Measurements from ENCODE around the gene ICAM2. TPM values are rescaled to one million over a fixed set of nuclear protein-coding genes. Genes with fewer than 3 reads are reported as not detected.

ICAM2 gene
- total RNA-seq, 1 donor from 2014 or later = not detected

- Histone ChIP-seq H3K4me3 (no peak overlapping the region), H3F3A (ENCODE audit: low read depth) (peaks cover 5% of the 10 kb centered on the region), H3K9me3 (ENCODE audit: low read depth) (no peaks in the 10 kb centered on the region), H3K79me2 (ENCODE audit: low read depth) (no peaks in the 10 kb centered on the region), H3K4me1 (peaks cover 27% of the 10 kb centered on the region), H3K27me3 (no peaks in the 10 kb centered on the region), H3K4me2 (no peak overlapping the region), H3K36me3 (no peaks in the 10 kb centered on the region), H3K27ac (no peak overlapping the region), H4K20me1 (ENCODE audit: low read depth) (no peaks in the 10 kb centered on the region), H2AFZ (replicated peaks) (no peak overlapping the region), H3K9ac (no peak overlapping the region)
- Mint-ChIP-seq H3K27ac (no peak overlapping the region), H3K36me3 (no peaks in the 10 kb centered on the region), H3K4me3 (no peak overlapping the region), H3K4me1 (peaks cover 27% of the 10 kb centered on the region), H3K27me3 (ENCODE audit: insufficient read depth, low read depth) (peaks cover 6% of the 10 kb centered on the region), H3K9me3 (no peaks in the 10 kb centered on the region)
- no peak for DNase-seq (ENCODE audit: low spot score)
- TF ChIP-seq EZH2phosphoT487 (IDR thresholded peaks at IDR 0.05) (no peak), EZH2 (IDR thresholded peaks at IDR 0.05) (no peak), CTCF (IDR thresholded peaks at IDR 0.05) (no peak)
These were observed 13.9 kb downstream of the ICAM2 start for GRCh38 chr17:64006361-64007088.

- H3K36me3 Mint-ChIP-seq = no peaks in the 10 kb centered on the region
These were observed 14.7 kb downstream of the ICAM2 start for GRCh38 chr17:64005734-64006167.

GRCh38 chr17:64004903-64005733 is 15.3 kb downstream of the ICAM2 start:
- H3K9me3 Mint-ChIP-seq = no peaks in the 10 kb centered on the region
- peaks cover 6% of the 10 kb centered on the region for H3K27me3 Mint-ChIP-seq (ENCODE audit: insufficient read depth, low read depth)
- peak overlapping the region; percentile 74 for H3K27ac Mint-ChIP-seq
- Histone ChIP-seq H3K4me2 (no peak overlapping the region), H3K4me3 (no peak overlapping the region), H3K27me3 (no peaks in the 10 kb centered on the region), H3K4me1 (peaks cover 21% of the 10 kb centered on the region), H2AFZ (replicated peaks) (no peak overlapping the region), H3K36me3 (no peaks in the 10 kb centered on the region), H3K9ac (no peak overlapping the region), H3K27ac (no peak overlapping the region), H3K9me3 (ENCODE audit: low read depth) (no peaks in the 10 kb centered on the region), H3F3A (ENCODE audit: low read depth) (peaks cover 2% of the 10 kb centered on the region), H3K79me2 (ENCODE audit: low read depth) (no peaks in the 10 kb centered on the region), H4K20me1 (ENCODE audit: low read depth) (no peaks in the 10 kb centered on the region)
- H3K36me3 Mint-ChIP-seq = no peaks in the 10 kb centered on the region
- DNase-seq (ENCODE audit: low spot score) = no peak
- peaks cover 22% of the 10 kb centered on the region for H3K4me1 Mint-ChIP-seq
- no peak overlapping the region for H3K4me3 Mint-ChIP-seq
- TF ChIP-seq CTCF (IDR thresholded peaks at IDR 0.05) (no peak), EZH2 (IDR thresholded peaks at IDR 0.05) (no peak), EZH2phosphoT487 (IDR thresholded peaks at IDR 0.05) (no peak)

More at GRCh38 chr17:64005734-64006167, 14.7 kb downstream of the ICAM2 start:
- Histone ChIP-seq H3K36me3 (no peaks in the 10 kb centered on the region), H3K79me2 (ENCODE audit: low read depth) (no peaks in the 10 kb centered on the region), H3K4me3 (no peak overlapping the region), H3F3A (ENCODE audit: low read depth) (peaks cover 5% of the 10 kb centered on the region), H2AFZ (replicated peaks) (no peak overlapping the region), H3K9me3 (ENCODE audit: low read depth) (no peaks in the 10 kb centered on the region), H4K20me1 (ENCODE audit: low read depth) (no peaks in the 10 kb centered on the region), H3K4me2 (no peak overlapping the region), H3K27ac (no peak overlapping the region), H3K4me1 (peaks cover 27% of the 10 kb centered on the region), H3K9ac (no peak overlapping the region), H3K27me3 (no peaks in the 10 kb centered on the region)
- Mint-ChIP-seq H3K4me1 (peaks cover 27% of the 10 kb centered on the region), H3K27me3 (ENCODE audit: insufficient read depth, low read depth) (peaks cover 6% of the 10 kb centered on the region), H3K27ac (no peak overlapping the region), H3K4me3 (no peak overlapping the region), H3K9me3 (no peaks in the 10 kb centered on the region)
- TF ChIP-seq EZH2 (IDR thresholded peaks at IDR 0.05) (no peak), EZH2phosphoT487 (IDR thresholded peaks at IDR 0.05) (no peak), CTCF (IDR thresholded peaks at IDR 0.05) (no peak)
- no peak for DNase-seq (ENCODE audit: low spot score)
